H1 (cell line): Measurements from ENCODE around the gene DHX57. TPM values are rescaled to one million over a fixed set of nuclear protein-coding genes. Genes with fewer than 3 reads are reported as not detected.

ENCODE experiments used
- CTCF ChIA-PET: fragments of 300-600 bp; sonication (Branson Sonifier 250); formaldehyde crosslinking; loops from one replicate; lab custom pipeline; 2021; ENCODE audit not compliant: partially characterized antibody; lab: Charles Lee
- POLR2A ChIA-PET: fragments of 300-600 bp; sonication (Branson Sonifier 250); formaldehyde crosslinking; loops from one replicate; lab custom pipeline; 2021; ENCODE audit warnings: inconsistent platforms; ENCODE audit not compliant: partially characterized antibody; lab: Charles Lee
- DNase-seq, 2 experiments: peaks; one replicate each; pipeline versions ENCODE4 v3.0.0 to v3.0.0-alpha.2; 2010 to 2022; ENCODE audit warnings: low spot score in 2 of 2, low read depth in 1 of 2, mixed read lengths in 1 of 2
- FAIRE-seq: peaks from 2 replicates; lab custom pipeline; 2011; peaks lifted over from hg19 to GRCh38; lab: Jason Lieb, UNC
- H2AFZ ChIP-seq: 2 replicates; pipeline ENCODE4 v1.8.1; 2012; ENCODE audit warnings: low read length, inconsistent platforms
- H2AK5ac ChIP-seq: 2 replicates; pipeline ENCODE4 v1.6.1; 2013; ENCODE audit warnings: low read depth, low read length
- H2BK120ac ChIP-seq: replicated peaks from 2 replicates; pipeline ENCODE3; 2013; ENCODE audit warnings: low read depth, low read length, inconsistent platforms
- H2BK12ac ChIP-seq: 2 replicates; pipeline ENCODE4 v1.6.1; 2013; ENCODE audit warnings: low read depth, low read length
- H2BK15ac ChIP-seq: 2 replicates; pipeline ENCODE4 v1.6.1; 2013; ENCODE audit warnings: low read length
- H2BK20ac ChIP-seq: 2 replicates; pipeline ENCODE4 v1.6.1; 2013; ENCODE audit warnings: low read length
- H2BK5ac ChIP-seq: 2 replicates; pipeline ENCODE4 v1.6.1; 2013; ENCODE audit warnings: low read depth, low read length
- H3K14ac ChIP-seq: 2 replicates; pipeline ENCODE4 v1.6.1; 2013; ENCODE audit warnings: inconsistent platforms; ENCODE audit not compliant: insufficient read length
- H3K18ac ChIP-seq: 2 replicates; pipeline ENCODE4 v1.6.1; 2013; ENCODE audit warnings: low read length; ENCODE audit errors: extremely low read depth
- H3K23ac ChIP-seq: 2 replicates; pipeline ENCODE4 v1.6.1; 2013; ENCODE audit warnings: inconsistent platforms; ENCODE audit not compliant: insufficient read length
- H3K23me2 ChIP-seq: 2 replicates; pipeline ENCODE4 v1.6.1; 2013; ENCODE audit warnings: low read depth, low read length
- H3K27ac ChIP-seq: 2 replicates; pipeline ENCODE4 v1.6.1; 2011; ENCODE audit warnings: low read depth, low read length, inconsistent platforms
- H3K27me3 ChIP-seq, 4 experiments: replicated peaks in 1 of 4; 1 replicate in 1 of 4; 2 replicates in 3 of 4; pipeline versions ENCODE4 v1.6.1 to v1.8.1; 2011 to 2013; ENCODE audit warnings: low read length in 3 of 4, mild to moderate bottlenecking in 3 of 4, inconsistent platforms in 2 of 4, mixed read lengths in 2 of 4, moderate library complexity in 1 of 4; ENCODE audit not compliant: control insufficient read depth in 3 of 4, insufficient read depth in 3 of 4; ENCODE audit errors: extremely low read depth in 1 of 4
- H3K36me3 ChIP-seq, 4 experiments: 2 replicates each; pipeline versions ENCODE4 v1.6.1 to v1.8.1; 2011 to 2013; ENCODE audit warnings: mild to moderate bottlenecking in 4 of 4, low read length in 3 of 4, moderate library complexity in 2 of 4, control low read depth in 1 of 4, inconsistent platforms in 1 of 4; ENCODE audit not compliant: insufficient read depth in 4 of 4, control insufficient read depth in 2 of 4
- H3K4ac ChIP-seq: replicated peaks from 2 replicates; pipeline ENCODE3; 2013; ENCODE audit warnings: low read length, low read depth, mixed read lengths, inconsistent platforms; ENCODE audit not compliant: insufficient read length
- H3K4me1 ChIP-seq, 4 experiments: replicated peaks in 1 of 4; 1 replicate in 1 of 4; 2 replicates in 3 of 4; pipeline versions ENCODE4 v1.6.1 to v1.8.1; 2011 to 2013; ENCODE audit warnings: low read length in 3 of 4, inconsistent platforms in 2 of 4, mixed read lengths in 1 of 4; ENCODE audit not compliant: insufficient read depth in 4 of 4, control insufficient read depth in 3 of 4
- H3K4me2 ChIP-seq, 2 experiments: 2 replicates each; pipeline versions ENCODE4 v1.6.1 to v1.8.1; 2011 to 2013; ENCODE audit warnings: low read depth in 2 of 2, low read length in 2 of 2, control low read depth in 1 of 2, inconsistent platforms in 1 of 2, mild to moderate bottlenecking in 1 of 2; ENCODE audit not compliant: insufficient read depth in 1 of 2
- H3K4me3 ChIP-seq, 4 experiments: fragments of 200-600, 300-600 bp in 1 of 4; sonication (generic), shearing (Covaris generic), sonication (Bioruptor Twin) in 1 of 4; 2 replicates each; pipeline versions ENCODE4 v1.5.1 to v1.8.1; 2011 to 2016; ENCODE audit warnings: low read length in 4 of 4, low read depth in 3 of 4, control low read depth in 2 of 4, inconsistent platforms in 2 of 4, mild to moderate bottlenecking in 2 of 4, mixed read lengths in 1 of 4, moderate library complexity in 1 of 4; ENCODE audit not compliant: insufficient read depth in 2 of 4; ENCODE audit errors: extremely low read depth in 1 of 4
- H3K56ac ChIP-seq: replicated peaks from 2 replicates; pipeline ENCODE3; 2013; ENCODE audit warnings: low read depth, mild to moderate bottlenecking, mixed read lengths, low read length, inconsistent platforms; ENCODE audit not compliant: insufficient read length
- H3K79me1 ChIP-seq: 2 replicates; pipeline ENCODE4 v1.6.1; 2013; ENCODE audit warnings: low read depth, low read length, control low read depth
- H3K79me2 ChIP-seq, 2 experiments: 2 replicates each; pipeline versions ENCODE4 v1.6.1 to v1.8.1; 2012 to 2013; ENCODE audit warnings: low read length in 2 of 2, mild to moderate bottlenecking in 2 of 2, inconsistent platforms in 1 of 2; ENCODE audit not compliant: insufficient read depth in 2 of 2, control insufficient read depth in 1 of 2
- H3K9ac ChIP-seq, 4 experiments: replicated peaks in 1 of 4; 1 replicate in 1 of 4; 2 replicates in 3 of 4; pipeline versions ENCODE4 v1.6.1 to v1.8.1; 2011 to 2013; ENCODE audit warnings: low read depth in 3 of 4, low read length in 3 of 4, control low read depth in 2 of 4, mild to moderate bottlenecking in 2 of 4, moderate library complexity in 2 of 4, inconsistent platforms in 1 of 4; ENCODE audit errors: extremely low read depth in 1 of 4
- H3K9me3 ChIP-seq, 2 experiments: 2 replicates each; pipeline versions ENCODE4 v1.6.1 to v1.8.1; 2012 to 2013; ENCODE audit warnings: mild to moderate bottlenecking in 2 of 2, moderate library complexity in 2 of 2, control low read depth in 1 of 2, inconsistent platforms in 1 of 2, low read depth in 1 of 2, low read length in 1 of 2, mixed read lengths in 1 of 2; ENCODE audit not compliant: insufficient read depth in 2 of 2
- H4K20me1 ChIP-seq, 2 experiments: replicated peaks in 1 of 2; 2 replicates each; pipeline versions ENCODE3 to v1.8.1; 2011 to 2013; ENCODE audit warnings: inconsistent platforms in 2 of 2, low read length in 2 of 2, mild to moderate bottlenecking in 1 of 2; ENCODE audit not compliant: insufficient read depth in 2 of 2, control insufficient read depth in 1 of 2
- H4K5ac ChIP-seq: 2 replicates; pipeline ENCODE4 v1.6.1; 2013; ENCODE audit warnings: low read length, low read depth, mixed read lengths, inconsistent platforms; ENCODE audit not compliant: insufficient read length
- H4K8ac ChIP-seq: 2 replicates; pipeline ENCODE4 v1.8.0; 2013; ENCODE audit warnings: mild to moderate bottlenecking, moderate library complexity, low read length, inconsistent platforms; ENCODE audit not compliant: insufficient read depth; ENCODE audit errors: extremely low read depth
- H4K91ac ChIP-seq: replicated peaks from 2 replicates; pipeline ENCODE3; 2013; ENCODE audit warnings: low read length, mixed read lengths, inconsistent platforms; ENCODE audit not compliant: insufficient read length
- CBX5 ChIP-seq: fragments of 300-800, 300-1000 bp; sonication (generic); IDR thresholded peaks from 2 replicates; pipeline ENCODE4 v1.7.1; 2016; ENCODE audit warnings: antibody characterized with exemption, low read length, low read depth
- CREB1 ChIP-seq: IDR thresholded peaks from 2 replicates; pipeline ENCODE4 v1.6.1; 2012; ENCODE audit warnings: inconsistent platforms
- EZH2 ChIP-seq: fragments of 200-600 bp; sonication (generic); IDR thresholded peaks from 2 replicates; pipeline ENCODE4 v1.7.1; 2012; ENCODE audit warnings: low read depth, mild to moderate bottlenecking, moderate library complexity, low read length, inconsistent platforms; ENCODE audit not compliant: severe bottlenecking
- KDM1A ChIP-seq: fragments of 200-600, 300-600 bp; sonication (generic); IDR thresholded peaks from 2 replicates; pipeline ENCODE4 v1.7.1; 2016; ENCODE audit warnings: mild to moderate bottlenecking, low read length, borderline replicate concordance
- KDM4A ChIP-seq: IDR thresholded peaks from one replicate; pipeline ENCODE4 v1.7.1; 2012; ENCODE audit warnings: low read depth, mild to moderate bottlenecking, moderate library complexity, low read length, inconsistent platforms; ENCODE audit not compliant: severe bottlenecking
- KDM5A ChIP-seq: fragments of 200-600 bp; IDR thresholded peaks from 2 replicates; pipeline ENCODE4 v1.7.1; 2012; ENCODE audit warnings: mild to moderate bottlenecking, low read length, inconsistent platforms, mixed read lengths
- NRF1 ChIP-seq: IDR thresholded peaks from 2 replicates; pipeline ENCODE4 v1.6.1; 2011; ENCODE audit warnings: mild to moderate bottlenecking, low read depth, low read length, improper control_type of control experiment
- RBBP5 ChIP-seq: IDR thresholded peaks from 2 replicates; pipeline ENCODE4 v1.7.1; 2012; ENCODE audit warnings: low read depth, mild to moderate bottlenecking, inconsistent platforms, low read length, moderate library complexity, borderline replicate concordance
- SAP30 ChIP-seq: fragments of 300-600 bp; sonication (generic); IDR thresholded peaks from 2 replicates; pipeline ENCODE4 v1.7.1; 2012; ENCODE audit warnings: low read length, moderate library complexity, mild to moderate bottlenecking, inconsistent platforms; ENCODE audit not compliant: insufficient read depth, insufficient replicate concordance
- SIN3A ChIP-seq, 2 experiments: IDR thresholded peaks in 1 of 2; conservative IDR thresholded peaks in 1 of 2; 2 replicates each; pipeline ENCODE4 v1.6.1; 2011 to 2012; ENCODE audit warnings: low read length in 2 of 2, improper control_type of control experiment in 1 of 2, low read depth in 1 of 2, mild to moderate bottlenecking in 1 of 2
- SIX5 ChIP-seq: IDR thresholded peaks from 2 replicates; pipeline ENCODE4 v1.6.1; 2011; ENCODE audit warnings: mild to moderate bottlenecking, low read depth, low read length
- SUZ12 ChIP-seq: fragments of 200-600 bp; sonication (generic); IDR thresholded peaks from 2 replicates; pipeline ENCODE4 v1.6.1; 2012; ENCODE audit warnings: mild to moderate bottlenecking, inconsistent platforms, low read length, moderate library complexity, mixed read lengths
- ZNF274 ChIP-seq: IDR thresholded peaks from 2 replicates; pipeline ENCODE4 v1.7.0; 2012; ENCODE audit warnings: low read length, borderline replicate concordance; ENCODE audit errors: extremely low read depth
- WGBS, 2 experiments: shearing (Covaris generic) in 1 of 2; methylation state at CpG; one replicate each; pipeline versions ENCODE4 v1.1.6 to v1.1.7; 2013 to 2015; ENCODE audit warnings: low lambda C conversion rate in 2 of 2, mixed read lengths in 2 of 2, inconsistent platforms in 1 of 2, low coverage in 1 of 2, missing lambda C conversion rate in 1 of 2; ENCODE audit not compliant: insufficient replicate concordance in 2 of 2, insufficient coverage in 1 of 2, insufficient read length in 1 of 2; ENCODE audit errors: extremely low coverage in 1 of 2, missing lambda C conversion rate in 1 of 2; 5-methylcytosine and 5-hydroxymethylcytosine counted together
- polyA plus RNA-seq, 7 experiments: library from polyadenylated mRNA; depleted of rRNA in 3 of 7; stranded (reverse) in 5 of 7; unstranded in 2 of 7; fragments of >200 nt in 5 of 7; fragments of 200-250 nt in 2 of 7; gene quantifications; 1 replicate in 5 of 7; 2 replicates in 1 of 7; 4 replicates in 1 of 7; pipeline versions ENCODE4 v1.2.1 to v1.2.3, GENCODE V29; 2011 to 2013; ENCODE audit warnings: missing spikeins in 2 of 7, mixed read lengths in 2 of 7
- total RNA-seq: library from RNA; stranded (reverse); fragmentation: NEBNext Ultra II Directional; extraction: Animal tissue kit (Norgen Biotek cat#: 25700); gene quantifications from 2 replicates; pipeline ENCODE4 v1.2.1, GENCODE V29; 2021

DHX57 gene
- total and polyA plus RNA-seq, 2 of the 8 experiments (the other 6 are each of a cell fraction or from before 2014, with no cell fraction given) = 10.7 to 32.9 TPM

GRCh38 chr2:38825956-38826355 lies 49.8 kb downstream of the DHX57 start:
- ChIA-PET CTCF (interaction anchor here (0.5 to 2.7 kb wide), 5 partner anchors 9 to 294 kb away, joined by 3 to 11 read pairs (median 4); no protein-coding TSS in a partner anchor), POLR2A (interaction anchor here (1.5 kb wide), 2 partner anchors 75 to 82 kb away, joined by 4 to 6 read pairs; partner anchors contain the start of gene SRSF7)
- Histone ChIP-seq H3K27ac (no peak overlapping the region), H3K23ac (no peak overlapping the region), H3K9me3 (no peaks in the 10 kb centered on the region), H2BK5ac (no peak overlapping the region), H3K9ac (no peak overlapping the region), H3K4me1 (peaks cover 0 to 3% (median 0%) of the 10 kb centered on the region in 4 experiments; a peak in 1 of 7 replicates), H3K56ac (no peak overlapping the region), H4K20me1 (no peaks in the 10 kb centered on the region), H2BK15ac (no peak overlapping the region), H3K14ac (no peak overlapping the region), H3K23me2 (no peaks in the 10 kb centered on the region), H2AFZ (no peak overlapping the region), H4K91ac (no peak overlapping the region), H3K18ac (no peak overlapping the region), H3K79me2 (no peaks in the 10 kb centered on the region), H2AK5ac (no peak overlapping the region), H2BK12ac (no peak overlapping the region), H4K8ac (no peak overlapping the region), H2BK20ac (no peak overlapping the region), H3K4ac (no peak overlapping the region), H3K27me3 (no peaks in the 10 kb centered on the region), H2BK120ac (no peak overlapping the region), H3K4me2 (no peak overlapping the region), H3K79me1 (no peaks in the 10 kb centered on the region), H3K36me3 (peaks cover 5 to 29% (median 23%) of the 10 kb centered on the region in 4 experiments; a peak in 7 of 8 replicates), H4K5ac (no peak overlapping the region), H3K4me3 (no peak overlapping the region)
- 85% methylated on average over 2 of the region's 2 CpGs; no CpG with 5 or more reads in 1 of the 2 experiments for whole genome bisulfite sequencing, 2 experiments
- no peak for FAIRE-seq
- TF ChIP-seq SIN3A (conservative IDR thresholded peaks at IDR 0.05 in 1 of 2, IDR thresholded peaks at IDR 0.05 in 1 of 2; ENCODE audit: low read depth in 1 of 2, low read length in 2 of 2) = no peak
- no peak for TF ChIP-seq SUZ12
- no peak for TF ChIP-seq SAP30
- no peak for TF ChIP-seq ZNF274
- TF ChIP-seq EZH2 = no peak
- TF ChIP-seq KDM5A = no peak
- TF ChIP-seq KDM1A = no peak
- no peak for TF ChIP-seq NRF1
- TF ChIP-seq CBX5 = no peak
- no peak for TF ChIP-seq KDM4A
- no peak for TF ChIP-seq CREB1
- no peak for TF ChIP-seq SIX5
- no peak for TF ChIP-seq RBBP5
- no peak for DNase-seq
